H1 (cell line): ENCODE results near the gene PREX1. TPM values are rescaled to one million over a fixed set of nuclear protein-coding genes. Genes with fewer than 3 reads are reported as not detected.

ENCODE experiments used
- CTCF ChIA-PET: fragments of 300-600 bp; sonication (Branson Sonifier 250); formaldehyde crosslinking; loops from one replicate; lab custom pipeline; 2021; ENCODE audit not compliant: partially characterized antibody; lab: Charles Lee
- POLR2A ChIA-PET: fragments of 300-600 bp; sonication (Branson Sonifier 250); formaldehyde crosslinking; loops from one replicate; lab custom pipeline; 2021; ENCODE audit warnings: inconsistent platforms; ENCODE audit not compliant: partially characterized antibody; lab: Charles Lee
- DNase-seq, 2 experiments: peaks; one replicate each; pipeline versions ENCODE4 v3.0.0 to v3.0.0-alpha.2; 2010 to 2022; ENCODE audit warnings: low spot score in 2 of 2, low read depth in 1 of 2, mixed read lengths in 1 of 2
- FAIRE-seq: peaks from 2 replicates; lab custom pipeline; 2011; peaks lifted over from hg19 to GRCh38; lab: Jason Lieb, UNC
- H2AFZ ChIP-seq: 2 replicates; pipeline ENCODE4 v1.8.1; 2012; ENCODE audit warnings: low read length, inconsistent platforms
- H2AK5ac ChIP-seq: 2 replicates; pipeline ENCODE4 v1.6.1; 2013; ENCODE audit warnings: low read depth, low read length
- H2BK120ac ChIP-seq: replicated peaks from 2 replicates; pipeline ENCODE3; 2013; ENCODE audit warnings: low read depth, low read length, inconsistent platforms
- H2BK12ac ChIP-seq: 2 replicates; pipeline ENCODE4 v1.6.1; 2013; ENCODE audit warnings: low read depth, low read length
- H2BK15ac ChIP-seq: 2 replicates; pipeline ENCODE4 v1.6.1; 2013; ENCODE audit warnings: low read length
- H2BK20ac ChIP-seq: 2 replicates; pipeline ENCODE4 v1.6.1; 2013; ENCODE audit warnings: low read length
- H2BK5ac ChIP-seq: 2 replicates; pipeline ENCODE4 v1.6.1; 2013; ENCODE audit warnings: low read depth, low read length
- H3K14ac ChIP-seq: 2 replicates; pipeline ENCODE4 v1.6.1; 2013; ENCODE audit warnings: inconsistent platforms; ENCODE audit not compliant: insufficient read length
- H3K18ac ChIP-seq: 2 replicates; pipeline ENCODE4 v1.6.1; 2013; ENCODE audit warnings: low read length; ENCODE audit errors: extremely low read depth
- H3K23ac ChIP-seq: 2 replicates; pipeline ENCODE4 v1.6.1; 2013; ENCODE audit warnings: inconsistent platforms; ENCODE audit not compliant: insufficient read length
- H3K23me2 ChIP-seq: 2 replicates; pipeline ENCODE4 v1.6.1; 2013; ENCODE audit warnings: low read depth, low read length
- H3K27ac ChIP-seq: 2 replicates; pipeline ENCODE4 v1.6.1; 2011; ENCODE audit warnings: low read depth, low read length, inconsistent platforms
- H3K27me3 ChIP-seq, 4 experiments: replicated peaks in 1 of 4; 1 replicate in 1 of 4; 2 replicates in 3 of 4; pipeline versions ENCODE4 v1.6.1 to v1.8.1; 2011 to 2013; ENCODE audit warnings: low read length in 3 of 4, mild to moderate bottlenecking in 3 of 4, inconsistent platforms in 2 of 4, mixed read lengths in 2 of 4, moderate library complexity in 1 of 4; ENCODE audit not compliant: control insufficient read depth in 3 of 4, insufficient read depth in 3 of 4; ENCODE audit errors: extremely low read depth in 1 of 4
- H3K36me3 ChIP-seq, 4 experiments: 2 replicates each; pipeline versions ENCODE4 v1.6.1 to v1.8.1; 2011 to 2013; ENCODE audit warnings: mild to moderate bottlenecking in 4 of 4, low read length in 3 of 4, moderate library complexity in 2 of 4, control low read depth in 1 of 4, inconsistent platforms in 1 of 4; ENCODE audit not compliant: insufficient read depth in 4 of 4, control insufficient read depth in 2 of 4
- H3K4ac ChIP-seq: replicated peaks from 2 replicates; pipeline ENCODE3; 2013; ENCODE audit warnings: low read length, low read depth, mixed read lengths, inconsistent platforms; ENCODE audit not compliant: insufficient read length
- H3K4me1 ChIP-seq, 4 experiments: replicated peaks in 1 of 4; 1 replicate in 1 of 4; 2 replicates in 3 of 4; pipeline versions ENCODE4 v1.6.1 to v1.8.1; 2011 to 2013; ENCODE audit warnings: low read length in 3 of 4, inconsistent platforms in 2 of 4, mixed read lengths in 1 of 4; ENCODE audit not compliant: insufficient read depth in 4 of 4, control insufficient read depth in 3 of 4
- H3K4me2 ChIP-seq, 2 experiments: 2 replicates each; pipeline versions ENCODE4 v1.6.1 to v1.8.1; 2011 to 2013; ENCODE audit warnings: low read depth in 2 of 2, low read length in 2 of 2, control low read depth in 1 of 2, inconsistent platforms in 1 of 2, mild to moderate bottlenecking in 1 of 2; ENCODE audit not compliant: insufficient read depth in 1 of 2
- H3K4me3 ChIP-seq, 4 experiments: fragments of 200-600, 300-600 bp in 1 of 4; sonication (generic), shearing (Covaris generic), sonication (Bioruptor Twin) in 1 of 4; 2 replicates each; pipeline versions ENCODE4 v1.5.1 to v1.8.1; 2011 to 2016; ENCODE audit warnings: low read length in 4 of 4, low read depth in 3 of 4, control low read depth in 2 of 4, inconsistent platforms in 2 of 4, mild to moderate bottlenecking in 2 of 4, mixed read lengths in 1 of 4, moderate library complexity in 1 of 4; ENCODE audit not compliant: insufficient read depth in 2 of 4; ENCODE audit errors: extremely low read depth in 1 of 4
- H3K56ac ChIP-seq: replicated peaks from 2 replicates; pipeline ENCODE3; 2013; ENCODE audit warnings: low read depth, mild to moderate bottlenecking, mixed read lengths, low read length, inconsistent platforms; ENCODE audit not compliant: insufficient read length
- H3K79me1 ChIP-seq: 2 replicates; pipeline ENCODE4 v1.6.1; 2013; ENCODE audit warnings: low read depth, low read length, control low read depth
- H3K79me2 ChIP-seq, 2 experiments: 2 replicates each; pipeline versions ENCODE4 v1.6.1 to v1.8.1; 2012 to 2013; ENCODE audit warnings: low read length in 2 of 2, mild to moderate bottlenecking in 2 of 2, inconsistent platforms in 1 of 2; ENCODE audit not compliant: insufficient read depth in 2 of 2, control insufficient read depth in 1 of 2
- H3K9ac ChIP-seq, 4 experiments: replicated peaks in 1 of 4; 1 replicate in 1 of 4; 2 replicates in 3 of 4; pipeline versions ENCODE4 v1.6.1 to v1.8.1; 2011 to 2013; ENCODE audit warnings: low read depth in 3 of 4, low read length in 3 of 4, control low read depth in 2 of 4, mild to moderate bottlenecking in 2 of 4, moderate library complexity in 2 of 4, inconsistent platforms in 1 of 4; ENCODE audit errors: extremely low read depth in 1 of 4
- H3K9me3 ChIP-seq, 2 experiments: 2 replicates each; pipeline versions ENCODE4 v1.6.1 to v1.8.1; 2012 to 2013; ENCODE audit warnings: mild to moderate bottlenecking in 2 of 2, moderate library complexity in 2 of 2, control low read depth in 1 of 2, inconsistent platforms in 1 of 2, low read depth in 1 of 2, low read length in 1 of 2, mixed read lengths in 1 of 2; ENCODE audit not compliant: insufficient read depth in 2 of 2
- H4K20me1 ChIP-seq, 2 experiments: replicated peaks in 1 of 2; 2 replicates each; pipeline versions ENCODE3 to v1.8.1; 2011 to 2013; ENCODE audit warnings: inconsistent platforms in 2 of 2, low read length in 2 of 2, mild to moderate bottlenecking in 1 of 2; ENCODE audit not compliant: insufficient read depth in 2 of 2, control insufficient read depth in 1 of 2
- H4K5ac ChIP-seq: 2 replicates; pipeline ENCODE4 v1.6.1; 2013; ENCODE audit warnings: low read length, low read depth, mixed read lengths, inconsistent platforms; ENCODE audit not compliant: insufficient read length
- H4K8ac ChIP-seq: 2 replicates; pipeline ENCODE4 v1.8.0; 2013; ENCODE audit warnings: mild to moderate bottlenecking, moderate library complexity, low read length, inconsistent platforms; ENCODE audit not compliant: insufficient read depth; ENCODE audit errors: extremely low read depth
- H4K91ac ChIP-seq: replicated peaks from 2 replicates; pipeline ENCODE3; 2013; ENCODE audit warnings: low read length, mixed read lengths, inconsistent platforms; ENCODE audit not compliant: insufficient read length
- USF2 ChIP-seq: IDR thresholded peaks from 2 replicates; pipeline ENCODE4 v1.6.1; 2011; ENCODE audit warnings: low read length, improper control_type of control experiment
- WGBS, 2 experiments: shearing (Covaris generic) in 1 of 2; methylation state at CpG; one replicate each; pipeline versions ENCODE4 v1.1.6 to v1.1.7; 2013 to 2015; ENCODE audit warnings: low lambda C conversion rate in 2 of 2, mixed read lengths in 2 of 2, inconsistent platforms in 1 of 2, low coverage in 1 of 2, missing lambda C conversion rate in 1 of 2; ENCODE audit not compliant: insufficient replicate concordance in 2 of 2, insufficient coverage in 1 of 2, insufficient read length in 1 of 2; ENCODE audit errors: extremely low coverage in 1 of 2, missing lambda C conversion rate in 1 of 2; 5-methylcytosine and 5-hydroxymethylcytosine counted together
- polyA plus RNA-seq, 7 experiments: library from polyadenylated mRNA; depleted of rRNA in 3 of 7; stranded (reverse) in 5 of 7; unstranded in 2 of 7; fragments of >200 nt in 5 of 7; fragments of 200-250 nt in 2 of 7; gene quantifications; 1 replicate in 5 of 7; 2 replicates in 1 of 7; 4 replicates in 1 of 7; pipeline versions ENCODE4 v1.2.1 to v1.2.3, GENCODE V29; 2011 to 2013; ENCODE audit warnings: missing spikeins in 2 of 7, mixed read lengths in 2 of 7
- total RNA-seq: library from RNA; stranded (reverse); fragmentation: NEBNext Ultra II Directional; extraction: Animal tissue kit (Norgen Biotek cat#: 25700); gene quantifications from 2 replicates; pipeline ENCODE4 v1.2.1, GENCODE V29; 2021

The PREX1 gene
- total and polyA plus RNA-seq, 2 of the 8 experiments (the other 6 are each of a cell fraction or from before 2014, with no cell fraction given) = 10.7 to 12.8 TPM

- H3K4me3 ChIP-seq = no peak overlapping the region
- no peak overlapping the region for H4K91ac ChIP-seq
- H4K20me1 ChIP-seq = no peaks in the 10 kb centered on the region
- no peak for DNase-seq
- no peaks in the 10 kb centered on the region for H3K79me2 ChIP-seq
- H3K9ac ChIP-seq = no peak overlapping the region
- H3K4me2 ChIP-seq = no peak overlapping the region
- no peak overlapping the region for H4K5ac ChIP-seq
- no peaks in the 10 kb centered on the region for H3K79me1 ChIP-seq
- no peak overlapping the region for H2BK20ac ChIP-seq
- no peak overlapping the region for H4K8ac ChIP-seq
- no peak overlapping the region for H3K23ac ChIP-seq
- H2AFZ ChIP-seq = no peak overlapping the region
- H2BK15ac ChIP-seq = no peak overlapping the region
- ChIA-PET CTCF (interaction anchor here (0.6 to 3.2 kb wide), 5 partner anchors 8 to 271 kb away, joined by 3 to 15 read pairs (median 4); no protein-coding TSS in a partner anchor), POLR2A (no interaction called here)
- TF ChIP-seq USF2 = no peak
- no peaks in the 10 kb centered on the region for H3K36me3 ChIP-seq
- H2BK120ac ChIP-seq = no peak overlapping the region
- H2AK5ac ChIP-seq = no peak overlapping the region
- H3K27ac ChIP-seq = no peak overlapping the region; the same call in 1 of the 2 replicates
- H3K56ac ChIP-seq = no peak overlapping the region
- H3K4ac ChIP-seq = no peak overlapping the region
- no peaks in the 10 kb centered on the region for H3K9me3 ChIP-seq
- peaks cover 0 to 6% (median 3%) of the 10 kb centered on the region in 4 experiments; a peak in 4 of 7 replicates for H3K4me1 ChIP-seq
- no peaks in the 10 kb centered on the region for H3K27me3 ChIP-seq
- H2BK12ac ChIP-seq = no peak overlapping the region
- WGBS, 2 experiments = 89% methylated on average over 15 of the region's 15 CpGs; no CpG with 5 or more reads in 1 of the 2 experiments
- H3K14ac ChIP-seq = no peak overlapping the region
- no peak overlapping the region for H2BK5ac ChIP-seq
- FAIRE-seq = no peak
- H3K18ac ChIP-seq = no peak overlapping the region; the same call in 1 of the 2 replicates
- peaks cover 4% of the 10 kb centered on the region; the same call in 1 of the 2 replicates for H3K23me2 ChIP-seq
Observed at GRCh38 chr20:48629069-48629959, 198.5 kb downstream of the PREX1 start.
